Cardiac fibroblast (primary cell): ENCODE data around the gene ELP4.

Experiments
- DNase-seq, 2 donors: peaks; one replicate each; pipeline versions ENCODE4 v3.0.0 to v3.0.0-alpha.2; 2010; ENCODE audit warnings: low read depth in 2 of 2
- H3K4me3 ChIP-seq, 2 donors: replicated peaks in 1 of 2; 1 replicate in 1 of 2; 2 replicates in 1 of 2; pipeline ENCODE4 v1.5.1; 2011; ENCODE audit warnings: low read depth in 2 of 2, low read length in 2 of 2, mild to moderate bottlenecking in 2 of 2, moderate library complexity in 1 of 2
- TF ChIP-seq, protein P1 (sequence below): IDR thresholded peaks from one replicate; pipeline ENCODE4 v1.5.1; 2011; ENCODE audit warnings: low read depth, mild to moderate bottlenecking, low read length, inconsistent platforms

ELP4 gene

DNA sequence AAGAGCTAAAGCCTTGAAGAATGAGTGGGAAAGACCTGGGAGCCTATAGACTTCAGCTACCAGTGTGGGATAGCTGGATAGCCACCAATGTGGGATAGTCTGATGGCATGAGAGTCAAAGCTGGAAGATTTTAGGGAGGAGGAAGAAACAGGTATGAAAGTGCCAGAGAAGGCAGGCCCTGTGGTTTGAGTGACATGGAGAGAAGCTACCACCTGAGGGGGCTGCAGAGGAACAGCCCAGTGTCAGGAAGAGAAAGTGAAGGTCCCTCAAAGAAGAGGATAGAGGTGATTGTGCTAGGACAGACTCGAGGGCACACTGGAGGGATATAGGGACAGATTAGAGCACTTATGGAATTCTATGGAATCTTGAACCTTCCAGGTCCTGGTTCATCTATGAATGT is 324.7 kb downstream of the ELP4 start:
- no peak for DNase-seq
- no peak overlapping the region for H3K4me3 ChIP-seq
- TF ChIP-seq, protein P1, sequence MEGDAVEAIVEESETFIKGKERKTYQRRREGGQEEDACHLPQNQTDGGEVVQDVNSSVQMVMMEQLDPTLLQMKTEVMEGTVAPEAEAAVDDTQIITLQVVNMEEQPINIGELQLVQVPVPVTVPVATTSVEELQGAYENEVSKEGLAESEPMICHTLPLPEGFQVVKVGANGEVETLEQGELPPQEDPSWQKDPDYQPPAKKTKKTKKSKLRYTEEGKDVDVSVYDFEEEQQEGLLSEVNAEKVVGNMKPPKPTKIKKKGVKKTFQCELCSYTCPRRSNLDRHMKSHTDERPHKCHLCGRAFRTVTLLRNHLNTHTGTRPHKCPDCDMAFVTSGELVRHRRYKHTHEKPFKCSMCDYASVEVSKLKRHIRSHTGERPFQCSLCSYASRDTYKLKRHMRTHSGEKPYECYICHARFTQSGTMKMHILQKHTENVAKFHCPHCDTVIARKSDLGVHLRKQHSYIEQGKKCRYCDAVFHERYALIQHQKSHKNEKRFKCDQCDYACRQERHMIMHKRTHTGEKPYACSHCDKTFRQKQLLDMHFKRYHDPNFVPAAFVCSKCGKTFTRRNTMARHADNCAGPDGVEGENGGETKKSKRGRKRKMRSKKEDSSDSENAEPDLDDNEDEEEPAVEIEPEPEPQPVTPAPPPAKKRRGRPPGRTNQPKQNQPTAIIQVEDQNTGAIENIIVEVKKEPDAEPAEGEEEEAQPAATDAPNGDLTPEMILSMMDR = no peak
